Measurements from ENCODE around the gene PODNL1. TPM values are rescaled to one million over a fixed set of nuclear protein-coding genes. Genes with fewer than 3 reads are reported as not detected.

Gene PODNL1
- total and polyA plus RNA-seq, 2 donors (not counting 1 experiment from before 2014, with no cell fraction given): 2.1 to 6.9 TPM

- Histone ChIP-seq H3K9me3 (ENCODE audit: control insufficient read depth, insufficient read depth, low read depth, low read length) (no peaks in the 10 kb centered on the region), H3K9ac (ENCODE audit: insufficient read depth, low read length) (no peak overlapping the region), H3K79me2 (ENCODE audit: control insufficient read depth, insufficient read depth, low read length) (no peaks in the 10 kb centered on the region), H3K4me3 (replicated peaks in 1 of 4; ENCODE audit: control extremely low read depth in 1 of 4, insufficient read depth in 1 of 4, low read depth in 3 of 4, low read length in 4 of 4) (no peak overlapping the region), H3K27me3 (ENCODE audit: control insufficient read depth, insufficient read depth, low read length) (no peaks in the 10 kb centered on the region), H3K4me2 (ENCODE audit: extremely low read depth, insufficient read depth, low read length) (no peak overlapping the region), H3K27ac (ENCODE audit: insufficient read depth, low read length) (no peak overlapping the region), H2AFZ (ENCODE audit: low read length) (no peak overlapping the region), H3K36me3 (ENCODE audit: control insufficient read depth, insufficient read depth, low read length) (no peaks in the 10 kb centered on the region), H4K20me1 (ENCODE audit: control insufficient read depth, extremely low read depth, insufficient read depth, low read length) (no peaks in the 10 kb centered on the region), H3K4me1 (ENCODE audit: control insufficient read depth, extremely low read depth, insufficient read depth, low read length) (no peaks in the 10 kb centered on the region)
- TF ChIP-seq CTCF (conservative IDR thresholded peaks at IDR 0.05 in 1 of 2, IDR thresholded peaks at IDR 0.05 in 1 of 2; ENCODE audit: low read depth in 1 of 2, low read length in 2 of 2) (no peak), EZH2 (IDR thresholded peaks at IDR 0.05; ENCODE audit: low read length, missing control alignments) (no peak)
- no peak for DNase-seq (ENCODE audit: low read depth in 2 of 2)
These were observed 43.7 kb downstream of the PODNL1 start for GRCh38 chr19:13894552-13894951.

- H3K4me2 ChIP-seq (ENCODE audit: extremely low read depth, insufficient read depth, low read length): no peak overlapping the region
- H3K27me3 ChIP-seq (ENCODE audit: control insufficient read depth, insufficient read depth, low read length): no peaks in the 10 kb centered on the region
- H2AFZ ChIP-seq (ENCODE audit: low read length): no peak overlapping the region
- H3K9me3 ChIP-seq (ENCODE audit: control insufficient read depth, insufficient read depth, low read depth, low read length): no peaks in the 10 kb centered on the region
- no peak for DNase-seq (ENCODE audit: low read depth in 2 of 2)
- no peaks in the 10 kb centered on the region for H4K20me1 ChIP-seq (ENCODE audit: control insufficient read depth, extremely low read depth, insufficient read depth, low read length)
- no peaks in the 10 kb centered on the region for H3K36me3 ChIP-seq (ENCODE audit: control insufficient read depth, insufficient read depth, low read length)
- no peak overlapping the region for H3K27ac ChIP-seq (ENCODE audit: insufficient read depth, low read length)
- H3K79me2 ChIP-seq (ENCODE audit: control insufficient read depth, insufficient read depth, low read length): no peaks in the 10 kb centered on the region
- no peaks in the 10 kb centered on the region for H3K4me1 ChIP-seq (ENCODE audit: control insufficient read depth, extremely low read depth, insufficient read depth, low read length)
- TF ChIP-seq CTCF (conservative IDR thresholded peaks at IDR 0.05 in 1 of 2, IDR thresholded peaks at IDR 0.05 in 1 of 2; ENCODE audit: low read depth in 1 of 2, low read length in 2 of 2) (no peak), EZH2 (IDR thresholded peaks at IDR 0.05; ENCODE audit: low read length, missing control alignments) (no peak)
- no peak overlapping the region for H3K4me3 ChIP-seq (replicated peaks in 1 of 4; ENCODE audit: control extremely low read depth in 1 of 4, insufficient read depth in 1 of 4, low read depth in 3 of 4, low read length in 4 of 4)
- H3K9ac ChIP-seq (ENCODE audit: insufficient read depth, low read length): no peak overlapping the region
These were observed 45.3 kb downstream of the PODNL1 start for GRCh38 chr19:13892870-13893269.

DNA sequence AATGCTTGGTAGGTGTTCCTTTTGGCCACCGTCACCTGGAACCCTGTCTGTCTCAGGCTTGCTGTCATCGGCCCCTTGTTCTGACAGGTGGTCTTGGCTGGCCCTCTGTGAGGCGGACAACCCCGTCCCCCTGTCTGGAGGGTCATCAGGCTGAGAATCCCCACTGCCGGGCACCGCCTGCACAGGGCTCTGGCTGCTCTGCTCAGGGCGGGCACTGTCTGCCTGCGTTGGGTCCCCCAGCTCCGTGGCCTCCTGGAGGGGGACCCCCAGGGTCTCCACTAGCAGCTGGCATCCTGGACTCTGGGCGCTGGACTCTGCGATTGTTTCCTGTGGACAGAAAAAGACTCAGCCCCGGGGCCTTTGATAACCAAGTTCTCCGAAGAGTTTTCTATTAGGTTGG is 48.1 kb downstream of the PODNL1 start:
- no peak overlapping the region for H3K4me2 ChIP-seq (ENCODE audit: extremely low read depth, insufficient read depth, low read length)
- no peak for DNase-seq (ENCODE audit: low read depth in 2 of 2)
- TF ChIP-seq EZH2 (IDR thresholded peaks at IDR 0.05; ENCODE audit: low read length, missing control alignments): no peak
- no peak for TF ChIP-seq CTCF (conservative IDR thresholded peaks at IDR 0.05 in 1 of 2, IDR thresholded peaks at IDR 0.05 in 1 of 2; ENCODE audit: low read depth in 1 of 2, low read length in 2 of 2)
- H3K27me3 ChIP-seq (ENCODE audit: control insufficient read depth, insufficient read depth, low read length): peaks cover 2% of the 10 kb centered on the region
- no peak overlapping the region for H3K27ac ChIP-seq (ENCODE audit: insufficient read depth, low read length)
- H3K4me3 ChIP-seq (replicated peaks in 1 of 4; ENCODE audit: control extremely low read depth in 1 of 4, insufficient read depth in 1 of 4, low read depth in 3 of 4, low read length in 4 of 4): no peak overlapping the region
- H3K36me3 ChIP-seq (ENCODE audit: control insufficient read depth, insufficient read depth, low read length): no peaks in the 10 kb centered on the region
- no peak overlapping the region for H2AFZ ChIP-seq (ENCODE audit: low read length)
- no peak overlapping the region for H3K9ac ChIP-seq (ENCODE audit: insufficient read depth, low read length)
- no peaks in the 10 kb centered on the region for H4K20me1 ChIP-seq (ENCODE audit: control insufficient read depth, extremely low read depth, insufficient read depth, low read length)
- no peaks in the 10 kb centered on the region for H3K4me1 ChIP-seq (ENCODE audit: control insufficient read depth, extremely low read depth, insufficient read depth, low read length)
- no peaks in the 10 kb centered on the region for H3K79me2 ChIP-seq (ENCODE audit: control insufficient read depth, insufficient read depth, low read length)
- H3K9me3 ChIP-seq (ENCODE audit: control insufficient read depth, insufficient read depth, low read depth, low read length): no peaks in the 10 kb centered on the region

All from fibroblast of lung (primary cell).